GM12878 (cell line): ENCODE data around the gene LAMP5. TPM values are rescaled to one million over a fixed set of nuclear protein-coding genes. Genes with fewer than 3 reads are reported as not detected.

Source experiments
- ATAC-seq: fragments of 200-7000 bp; cut with Tn5 transposase; 3 replicates; pipeline ENCODE4 v1.9.1; 2020; ENCODE audit warnings: mild to moderate bottlenecking, moderate library complexity
- BruUV-seq: library from RNA; stranded (reverse); fragments of 400-500 nt; replicated peaks from 2 replicates; lab custom pipeline; 2021; lab: Mats Ljungman, UMichigan
- CTCF ChIA-PET: fragments of 300-600 bp; sonication (Branson Sonifier 250); formaldehyde crosslinking; extraction: SDS; loops from one replicate; lab custom pipeline; 2021; ENCODE audit warnings: inconsistent platforms; lab: Yijun Ruan, JAX
- POLR2A ChIA-PET: fragments of 350-600 bp; formaldehyde crosslinking; extraction: SDS; loops from one replicate; lab custom pipeline; 2021; ENCODE audit warnings: inconsistent platforms; lab: Charles Lee
- RAD21 ChIA-PET: fragments of 300-600 bp; sonication (Branson Sonifier 250); formaldehyde crosslinking; loops from one replicate; lab custom pipeline; 2023; ENCODE audit warnings: antibody characterized with exemption; ENCODE audit not compliant: unreplicated experiment; lab: Charles Lee
- SMC1A ChIA-PET: fragments of 300-600 bp; sonication (Branson Sonifier 250); formaldehyde crosslinking; loops from one replicate; lab custom pipeline; 2023; ENCODE audit not compliant: unreplicated experiment, uncharacterized antibody; lab: Charles Lee
- DNase-seq: peaks from one replicate; pipeline ENCODE4 v3.0.0-alpha.2; 2011; ENCODE audit warnings: low read depth, low spot score
- FAIRE-seq: peaks from 3 replicates; lab custom pipeline; 2011; peaks lifted over from hg19 to GRCh38; lab: Jason Lieb, UNC
- H2AFZ ChIP-seq: 2 replicates; pipeline ENCODE4 v1.6.0; 2011; ENCODE audit warnings: low read depth, low read length, control low read depth; ENCODE audit not compliant: control insufficient read depth
- H3K27ac ChIP-seq: 2 replicates; pipeline ENCODE4 v1.5.1; 2011; ENCODE audit warnings: control low read depth; ENCODE audit not compliant: control insufficient read depth, insufficient read depth
- H3K27me3 ChIP-seq, 2 experiments: replicated peaks in 1 of 2; 2 replicates each; pipeline versions ENCODE4 v1.6.0 to v1.6.1; 2011; ENCODE audit warnings: low read length in 1 of 2; ENCODE audit not compliant: control insufficient read depth in 2 of 2, insufficient read depth in 2 of 2
- H3K36me3 ChIP-seq, 2 experiments: 2 replicates each; pipeline ENCODE4 v1.5.1; 2011; ENCODE audit warnings: low read length in 1 of 2; ENCODE audit not compliant: control insufficient read depth in 2 of 2, insufficient read depth in 2 of 2
- H3K4me1 ChIP-seq: 2 replicates; pipeline ENCODE4 v1.6.1; 2011; ENCODE audit warnings: mild to moderate bottlenecking, low read length, moderate library complexity, mixed read lengths; ENCODE audit not compliant: control insufficient read depth, insufficient read depth
- H3K4me2 ChIP-seq: 2 replicates; pipeline ENCODE4 v1.6.0; 2011; ENCODE audit warnings: control low read depth; ENCODE audit not compliant: control insufficient read depth, insufficient read depth
- H3K4me3 ChIP-seq: fragments of 200-600 bp; sonication (generic); 2 replicates; pipeline ENCODE4 v1.5.1; 2016
- H3K79me2 ChIP-seq: 2 replicates; pipeline ENCODE4 v1.6.0; 2011; ENCODE audit warnings: low read length; ENCODE audit not compliant: control insufficient read depth, insufficient read depth
- H3K9ac ChIP-seq: 2 replicates; pipeline ENCODE4 v1.8.0; 2011; ENCODE audit warnings: low read length, control low read depth, mixed read lengths; ENCODE audit not compliant: control insufficient read depth, insufficient read depth
- H3K9me3 ChIP-seq: replicated peaks from 3 replicates; pipeline ENCODE4 v1.5.1; 2011; ENCODE audit warnings: mild to moderate bottlenecking, low read length; ENCODE audit not compliant: control insufficient read depth, insufficient read depth
- H4K20me1 ChIP-seq: 2 replicates; pipeline ENCODE4 v1.6.0; 2011; ENCODE audit not compliant: control insufficient read depth, insufficient read depth
- ASH2L ChIP-seq: fragments of 300-600, 200-600 bp; sonication (generic); IDR thresholded peaks from 2 replicates; pipeline ENCODE4 v1.6.1; 2017; ENCODE audit warnings: low read depth, mild to moderate bottlenecking, borderline replicate concordance
- DPF2 ChIP-seq: fragments of 450-650 bp; IDR thresholded peaks from 2 replicates; pipeline ENCODE4 v1.6.1; 2017; ENCODE audit warnings: mild to moderate bottlenecking
- FOXK2 ChIP-seq: fragments of 450-650 bp; IDR thresholded peaks from 2 replicates; pipeline ENCODE4 v1.6.1; 2017; ENCODE audit warnings: mild to moderate bottlenecking, moderate library complexity
- FOXM1 ChIP-seq: IDR thresholded peaks from 2 replicates; pipeline ENCODE4 v1.6.1; 2012; ENCODE audit warnings: low read depth, mild to moderate bottlenecking, inconsistent platforms, low read length, moderate library complexity
- HDAC6 ChIP-seq: fragments of 200-600 bp; sonication (generic); IDR thresholded peaks from one replicate; pipeline ENCODE4 v1.8.0; 2017; ENCODE audit warnings: antibody characterized with exemption; ENCODE audit not compliant: unreplicated experiment
- JUND ChIP-seq: IDR thresholded peaks from 2 replicates; pipeline ENCODE4 v1.6.1; 2012; ENCODE audit warnings: low read depth, mild to moderate bottlenecking, low read length, improper control_type of control experiment, moderate library complexity
- MTA2 ChIP-seq: fragments of 450-650 bp; IDR thresholded peaks from 2 replicates; pipeline ENCODE4 v1.6.1; 2016; ENCODE audit warnings: low read depth, mild to moderate bottlenecking, moderate library complexity
- NKRF ChIP-seq: fragments of 450-650 bp; conservative IDR thresholded peaks from 2 replicates; pipeline ENCODE4 v1.6.1; 2017; ENCODE audit warnings: mild to moderate bottlenecking, moderate library complexity
- RB1 ChIP-seq: fragments of 450-650 bp; formaldehyde crosslinking; IDR thresholded peaks from 2 replicates; pipeline ENCODE4 v1.6.1; 2017; ENCODE audit warnings: mild to moderate bottlenecking, borderline replicate concordance
- RELB ChIP-seq: fragments of 450-650 bp; IDR thresholded peaks from 2 replicates; pipeline ENCODE4 v1.6.1; 2017; ENCODE audit warnings: low read depth, mild to moderate bottlenecking, moderate library complexity
- ZBTB33 ChIP-seq: fragments of 450-650 bp; IDR thresholded peaks from 2 replicates; pipeline ENCODE4 v1.6.1; 2017; ENCODE audit warnings: mild to moderate bottlenecking
- ZNF24 ChIP-seq: fragments of 450-650 bp; IDR thresholded peaks from 2 replicates; pipeline ENCODE4 v1.6.1; 2017; ENCODE audit warnings: antibody characterized with exemption, mild to moderate bottlenecking
- ZZZ3 ChIP-seq: IDR thresholded peaks from 2 replicates; pipeline ENCODE4 v1.6.1; 2011; ENCODE audit warnings: low read depth; ENCODE audit not compliant: control insufficient read depth, insufficient read length
- in situ Hi-C: fragments of 300-500 bp; cut with MboI; formaldehyde crosslinking; loops from 9 replicates; pipeline ENCODE4 v1.14.3; 2018; ENCODE audit warnings: mixed read lengths
- intact Hi-C: fragments of 100-400 bp; cut with micrococcal nuclease; formaldehyde crosslinking; loops from one replicate; pipeline ENCODE4 v1.14.2; 2022; ENCODE audit not compliant: unreplicated experiment
- polyA plus RNA-seq, 11 experiments: library from polyadenylated mRNA; depleted of rRNA in 4 of 11; unstranded in 6 of 11; stranded (reverse) in 5 of 11; fragments of >200 nt; fragmentation: Nextera tagmentation in 4 of 11; fragmentation: Illumina TruSeq in 1 of 11; extraction: Ambion mirVana in 4 of 11; extraction: Trizol in 1 of 11; gene quantifications; 1 replicate in 1 of 11; 2 replicates in 10 of 11; pipeline versions ENCODE4 v1.2.1 to v1.2.3, GENCODE V29; 2011 to 2016; ENCODE audit warnings: inconsistent platforms in 2 of 11, missing spikeins in 2 of 11, low read depth in 1 of 11
- total RNA-seq, 4 experiments: library from RNA; depleted of rRNA in 3 of 4; stranded (reverse); fragments of >200 nt in 3 of 4; fragmentation: Illumina TruSeq in 1 of 4; extraction: Trizol in 1 of 4; gene quantifications; 2 replicates each; pipeline versions ENCODE4 v1.2.1 to v1.2.3, GENCODE V29; 2013 to 2021
- TF ChIP-seq, protein P1 (sequence below): IDR thresholded peaks from 2 replicates; pipeline ENCODE4 v1.6.1; 2012; ENCODE audit warnings: low read depth, low read length, improper control_type of control experiment
- TF ChIP-seq, protein P2 (sequence below): fragments of 450-650 bp; IDR thresholded peaks from 2 replicates; pipeline ENCODE4 v1.6.1; 2017; ENCODE audit warnings: mild to moderate bottlenecking, moderate library complexity

The LAMP5 gene
- total and polyA plus RNA-seq, 10 of the 15 experiments (the other 5 are each of a cell fraction or from before 2014, with no cell fraction given), result 0.10 to 0.56 (median 0.49) TPM; not detected in 1

DNA sequence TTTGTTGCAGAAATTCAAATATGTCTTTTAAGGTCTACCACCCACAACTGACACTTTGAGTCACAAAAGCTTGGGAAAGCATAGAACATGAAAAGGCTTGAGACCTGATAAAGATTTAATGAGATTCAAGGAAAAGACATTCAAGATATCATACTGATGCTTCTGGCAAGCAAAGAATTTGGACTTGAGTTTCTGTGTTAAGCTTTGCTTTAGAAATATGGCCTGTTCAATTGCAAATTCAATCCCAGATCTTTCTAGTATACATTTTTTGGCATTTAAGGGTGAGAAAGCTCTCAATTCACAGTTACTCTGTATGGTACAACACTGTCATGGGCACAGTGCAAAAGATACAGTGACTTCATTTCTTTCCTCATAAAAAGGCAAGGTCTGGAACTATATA, 38.9 kb upstream of the LAMP5 start:
- H2AFZ ChIP-seq, result no peak overlapping the region
- H3K27me3 ChIP-seq, result no peaks in the 10 kb centered on the region
- H3K36me3 ChIP-seq, result no peaks in the 10 kb centered on the region
- FAIRE-seq, result no peak
- no peak overlapping the region for H3K4me3 ChIP-seq
- ChIA-PET RAD21 (no interaction called here), SMC1A (no interaction called here), POLR2A (no interaction called here), CTCF (interaction anchor here (1.8 kb wide), 1 partner anchor 67 kb away, joined by 8 read pairs; no protein-coding TSS in a partner anchor)
- intact Hi-C loops (no loop called here), in situ Hi-C loops (no loop called here)
- no peak overlapping the region for H3K9ac ChIP-seq
- no peak for DNase-seq
- H3K4me1 ChIP-seq, result no peaks in the 10 kb centered on the region
- no peak overlapping the region for H3K4me2 ChIP-seq
- no peak for ATAC-seq
- no peaks in the 10 kb centered on the region for H3K79me2 ChIP-seq
- H4K20me1 ChIP-seq, result no peaks in the 10 kb centered on the region
- no peaks in the 10 kb centered on the region for H3K9me3 ChIP-seq
- no TSS peak for BruUV-seq
- no peak overlapping the region; the same call in 1 of the 2 replicates for H3K27ac ChIP-seq
- TF ChIP-seq RELB, result no peak
- TF ChIP-seq MTA2, result no peak
- no peak for TF ChIP-seq ZBTB33
- no peak for TF ChIP-seq ASH2L
- TF ChIP-seq, protein P1, sequence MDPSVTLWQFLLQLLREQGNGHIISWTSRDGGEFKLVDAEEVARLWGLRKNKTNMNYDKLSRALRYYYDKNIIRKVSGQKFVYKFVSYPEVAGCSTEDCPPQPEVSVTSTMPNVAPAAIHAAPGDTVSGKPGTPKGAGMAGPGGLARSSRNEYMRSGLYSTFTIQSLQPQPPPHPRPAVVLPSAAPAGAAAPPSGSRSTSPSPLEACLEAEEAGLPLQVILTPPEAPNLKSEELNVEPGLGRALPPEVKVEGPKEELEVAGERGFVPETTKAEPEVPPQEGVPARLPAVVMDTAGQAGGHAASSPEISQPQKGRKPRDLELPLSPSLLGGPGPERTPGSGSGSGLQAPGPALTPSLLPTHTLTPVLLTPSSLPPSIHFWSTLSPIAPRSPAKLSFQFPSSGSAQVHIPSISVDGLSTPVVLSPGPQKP, result no peak
- no peak for TF ChIP-seq ZNF24
- no peak for TF ChIP-seq DPF2
- TF ChIP-seq, protein P2, sequence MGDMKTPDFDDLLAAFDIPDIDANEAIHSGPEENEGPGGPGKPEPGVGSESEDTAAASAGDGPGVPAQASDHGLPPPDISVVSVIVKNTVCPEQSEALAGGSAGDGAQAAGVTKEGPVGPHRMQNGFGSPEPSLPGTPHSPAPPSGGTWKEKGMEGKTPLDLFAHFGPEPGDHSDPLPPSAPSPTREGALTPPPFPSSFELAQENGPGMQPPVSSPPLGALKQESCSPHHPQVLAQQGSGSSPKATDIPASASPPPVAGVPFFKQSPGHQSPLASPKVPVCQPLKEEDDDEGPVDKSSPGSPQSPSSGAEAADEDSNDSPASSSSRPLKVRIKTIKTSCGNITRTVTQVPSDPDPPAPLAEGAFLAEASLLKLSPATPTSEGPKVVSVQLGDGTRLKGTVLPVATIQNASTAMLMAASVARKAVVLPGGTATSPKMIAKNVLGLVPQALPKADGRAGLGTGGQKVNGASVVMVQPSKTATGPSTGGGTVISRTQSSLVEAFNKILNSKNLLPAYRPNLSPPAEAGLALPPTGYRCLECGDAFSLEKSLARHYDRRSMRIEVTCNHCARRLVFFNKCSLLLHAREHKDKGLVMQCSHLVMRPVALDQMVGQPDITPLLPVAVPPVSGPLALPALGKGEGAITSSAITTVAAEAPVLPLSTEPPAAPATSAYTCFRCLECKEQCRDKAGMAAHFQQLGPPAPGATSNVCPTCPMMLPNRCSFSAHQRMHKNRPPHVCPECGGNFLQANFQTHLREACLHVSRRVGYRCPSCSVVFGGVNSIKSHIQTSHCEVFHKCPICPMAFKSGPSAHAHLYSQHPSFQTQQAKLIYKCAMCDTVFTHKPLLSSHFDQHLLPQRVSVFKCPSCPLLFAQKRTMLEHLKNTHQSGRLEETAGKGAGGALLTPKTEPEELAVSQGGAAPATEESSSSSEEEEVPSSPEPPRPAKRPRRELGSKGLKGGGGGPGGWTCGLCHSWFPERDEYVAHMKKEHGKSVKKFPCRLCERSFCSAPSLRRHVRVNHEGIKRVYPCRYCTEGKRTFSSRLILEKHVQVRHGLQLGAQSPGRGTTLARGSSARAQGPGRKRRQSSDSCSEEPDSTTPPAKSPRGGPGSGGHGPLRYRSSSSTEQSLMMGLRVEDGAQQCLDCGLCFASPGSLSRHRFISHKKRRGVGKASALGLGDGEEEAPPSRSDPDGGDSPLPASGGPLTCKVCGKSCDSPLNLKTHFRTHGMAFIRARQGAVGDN, result no peak
- TF ChIP-seq NKRF, result no peak
- no peak for TF ChIP-seq FOXM1
- TF ChIP-seq RB1, result no peak
- no peak for TF ChIP-seq ZZZ3
- no peak for TF ChIP-seq FOXK2
- no peak for TF ChIP-seq HDAC6
- TF ChIP-seq JUND, result no peak
